GM19395 (cell line): ENCODE measurements around the gene LTA4H.
A peak's percentile ranks its signal among the peaks of the same experiment; 100 is the strongest.

ENCODE experiments used
- ATAC-seq: cut with Tn5 transposase; IDR thresholded peaks from one replicate; pipeline ENCODE4 v1.9.1; 2021; ENCODE audit warnings: mild to moderate bottlenecking, moderate library complexity; ENCODE audit not compliant: unreplicated experiment

LTA4H gene

GRCh38 chr12:96036765-96037455 is 1.5 kb upstream of the LTA4H start:
- no peak for ATAC-seq

GRCh38 chr12:96034621-96035282 is 635 bp downstream of the LTA4H start:
- no peak for ATAC-seq

GRCh38 chr12:96033549-96034389 is 1.6 kb downstream of the LTA4H start:
- ATAC-seq, result no peak

GRCh38 chr12:96029826-96030225 is 5.6 kb downstream of the LTA4H start:
- no peak for ATAC-seq

- ATAC-seq, result no peak
Measured at GRCh38 chr12:96028538-96028937, 6.8 kb downstream of the LTA4H start.

GRCh38 chr12:96026331-96026730 is 9.1 kb downstream of the LTA4H start:
- ATAC-seq, result no peak

GRCh38 chr12:96025518-96025917 is 9.9 kb downstream of the LTA4H start:
- ATAC-seq, result no peak

GRCh38 chr12:96020314-96021003 is 14.9 kb downstream of the LTA4H start:
- peak; percentile 97 for ATAC-seq

- no peak for ATAC-seq
Measured at GRCh38 chr12:96015672-96016071, 19.7 kb downstream of the LTA4H start.

GRCh38 chr12:96014943-96015599 is 20.3 kb downstream of the LTA4H start:
- no peak for ATAC-seq

GRCh38 chr12:96007729-96008128 is 27.7 kb downstream of the LTA4H start:
- no peak for ATAC-seq

GRCh38 chr12:96006727-96007126 is 28.7 kb downstream of the LTA4H start:
- ATAC-seq, result no peak

- ATAC-seq, result no peak
Measured at GRCh38 chr12:96000858-96001257, 34.5 kb downstream of the LTA4H start.

- no peak for ATAC-seq
Measured at GRCh38 chr12:95999484-95999883, 35.9 kb downstream of the LTA4H start.

GRCh38 chr12:95998611-95999286 is 36.6 kb downstream of the LTA4H start:
- peak; percentile 98 for ATAC-seq

- ATAC-seq, result no peak
Measured at GRCh38 chr12:95997911-95998510, 37.4 kb downstream of the LTA4H start.

- ATAC-seq, result no peak
Measured at GRCh38 chr12:95997276-95997675, 38.1 kb downstream of the LTA4H start.

GRCh38 chr12:95996034-95996658 is 39.2 kb downstream of the LTA4H start, which contains the start of gene HAL:
Gene HAL, minus strand, starts transcription at chr12:95996344. Its CDS starts 434 bp downstream, at chr12:95995910.
- ATAC-seq, result no peak
